IPS DF 4.7 (cell line): Measurements from ENCODE around the gene LDB2.

Source experiments
- DNase-seq: peaks from one replicate; pipeline ENCODE4 v3.0.0-alpha.2; 2013; ENCODE audit warnings: low spot score; ENCODE audit errors: extremely low read depth

Gene LDB2

GRCh38 chr4:16722416-16722815 is 176.0 kb downstream of the LDB2 start:
- no peak for DNase-seq

GRCh38 chr4:16721613-16722291 is 176.7 kb downstream of the LDB2 start:
- DNase-seq: no peak

GRCh38 chr4:16720761-16721160 is 177.7 kb downstream of the LDB2 start:
- no peak for DNase-seq

GRCh38 chr4:16717266-16717970 is 181.0 kb downstream of the LDB2 start:
- no peak for DNase-seq

GRCh38 chr4:16715482-16715881 is 183.0 kb downstream of the LDB2 start:
- DNase-seq: no peak

GRCh38 chr4:16714191-16714590 is 184.3 kb downstream of the LDB2 start:
- no peak for DNase-seq

GRCh38 chr4:16713696-16714095 is 184.7 kb downstream of the LDB2 start:
- DNase-seq: no peak

GRCh38 chr4:16713271-16713670 is 185.2 kb downstream of the LDB2 start:
- DNase-seq: no peak

- DNase-seq: no peak
Observed at GRCh38 chr4:16710198-16710597, 188.2 kb downstream of the LDB2 start.

GRCh38 chr4:16707874-16708273 is 190.6 kb downstream of the LDB2 start:
- no peak for DNase-seq

- no peak for DNase-seq
Observed at GRCh38 chr4:16706251-16706650, 192.2 kb downstream of the LDB2 start.

GRCh38 chr4:16705341-16705740 is 193.1 kb downstream of the LDB2 start:
- DNase-seq: no peak

GRCh38 chr4:16704489-16704888 is 194.0 kb downstream of the LDB2 start:
- no peak for DNase-seq

GRCh38 chr4:16695896-16696295 is 202.5 kb downstream of the LDB2 start:
- DNase-seq: no peak

- DNase-seq: peak; percentile 69
Observed at GRCh38 chr4:16694884-16695276, 203.6 kb downstream of the LDB2 start.

- DNase-seq: no peak
Observed at GRCh38 chr4:16694173-16694883, 204.1 kb downstream of the LDB2 start.

- no peak for DNase-seq
Observed at GRCh38 chr4:16693641-16694040, 204.8 kb downstream of the LDB2 start.

GRCh38 chr4:16692961-16693506 is 205.4 kb downstream of the LDB2 start:
- no peak for DNase-seq

- DNase-seq: no peak
Observed at GRCh38 chr4:16692524-16692923, 205.9 kb downstream of the LDB2 start.

- DNase-seq: no peak
Observed at GRCh38 chr4:16692046-16692445, 206.4 kb downstream of the LDB2 start.

- no peak for DNase-seq
Observed at GRCh38 chr4:16691450-16691849, 207.0 kb downstream of the LDB2 start.

GRCh38 chr4:16687845-16688244 is 210.6 kb downstream of the LDB2 start:
- no peak for DNase-seq
